ENCODE results near the gene SPTSSB. TPM values are rescaled to one million over a fixed set of nuclear protein-coding genes. Genes with fewer than 3 reads are reported as not detected.

The SPTSSB gene
- total and polyA plus RNA-seq, 7 donors, result 0.03 to 1.2 (median 0.12) TPM; not detected in 3

DNA sequence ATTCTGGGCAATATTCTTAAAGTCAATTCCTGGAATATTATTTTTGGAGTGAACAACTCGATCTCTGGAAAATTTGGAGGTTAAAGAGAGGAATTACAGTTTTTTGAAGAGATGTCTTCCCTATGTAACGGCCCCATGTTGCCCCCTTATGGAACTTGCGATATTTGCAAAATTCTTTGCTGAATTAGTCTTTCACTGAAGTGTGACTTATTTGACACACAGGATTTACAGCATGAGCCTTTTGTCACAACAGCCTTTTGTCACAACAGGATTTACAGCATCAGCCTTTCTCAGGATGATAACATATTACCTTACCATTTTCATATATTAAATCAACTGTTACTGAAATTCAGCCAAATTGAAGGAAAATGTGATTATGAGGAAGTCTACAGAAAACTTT, 37.8 kb upstream of the SPTSSB start:
- WGBS, 3 donors, result 25 to 32% (median 26%) methylated on average over 3 of the region's 3 CpGs
- ATAC-seq (no peak), DNase-seq (no peak)
- no peak overlapping the region for H3K27ac ChIP-seq
- intact Hi-C loops (cut with DNase I), result no loop called here
- H3K36me3 ChIP-seq (ENCODE audit: insufficient read depth in 1 of 2, low read depth in 1 of 2), result no peaks in the 10 kb centered on the region
- H3K27me3 ChIP-seq (ENCODE audit: insufficient read depth in 3 of 3, low read length in 2 of 3), result no peaks in the 10 kb centered on the region
- TF ChIP-seq CTCF (IDR thresholded peaks at IDR 0.05), result peak; percentile 30
- no peaks in the 10 kb centered on the region for H3K9me3 ChIP-seq
- no peaks in the 10 kb centered on the region for H3K4me1 ChIP-seq
- H3K4me3 ChIP-seq, result no peak overlapping the region

- intact Hi-C loops (cut with DNase I), result no loop called here
Measured at GRCh38 chr3:161406594-161407555, 35.6 kb upstream of the SPTSSB start.

GRCh38 chr3:161405836-161406235, 34.5 kb upstream of the SPTSSB start:
- TF ChIP-seq CTCF (IDR thresholded peaks at IDR 0.05), result no peak
- no peak overlapping the region for H3K4me3 ChIP-seq
- H3K27ac ChIP-seq, result no peak overlapping the region
- ATAC-seq, result no peak
- WGBS, 3 donors, result 87 to 91% (median 89%) methylated on average over 4 of the region's 4 CpGs
- H3K27me3 ChIP-seq (ENCODE audit: insufficient read depth in 3 of 3, low read length in 2 of 3), result no peaks in the 10 kb centered on the region
- intact Hi-C loops (cut with DNase I), result no loop called here
- no peaks in the 10 kb centered on the region for H3K36me3 ChIP-seq (ENCODE audit: insufficient read depth in 1 of 2, low read depth in 1 of 2)
- no peaks in the 10 kb centered on the region for H3K4me1 ChIP-seq
- no peak for DNase-seq
- no peaks in the 10 kb centered on the region for H3K9me3 ChIP-seq

More at GRCh38 chr3:161406594-161407555, 35.6 kb upstream of the SPTSSB start:
- Histone ChIP-seq H3K4me3 (no peak overlapping the region), H3K9me3 (no peaks in the 10 kb centered on the region), H3K36me3 (ENCODE audit: insufficient read depth in 1 of 2, low read depth in 1 of 2) (no peaks in the 10 kb centered on the region), H3K27ac (no peak overlapping the region), H3K27me3 (ENCODE audit: insufficient read depth in 3 of 3, low read length in 2 of 3) (no peaks in the 10 kb centered on the region), H3K4me1 (no peaks in the 10 kb centered on the region)
- no peak for DNase-seq
- no peak for ATAC-seq
- 12 to 40% (median 31%) methylated on average over 1 of the region's 1 CpG for WGBS, 3 donors
- TF ChIP-seq CTCF (IDR thresholded peaks at IDR 0.05), result no peak

GRCh38 chr3:161405087-161405486, 33.8 kb upstream of the SPTSSB start:
- no peak overlapping the region for H3K27ac ChIP-seq
- H3K27me3 ChIP-seq (ENCODE audit: insufficient read depth in 3 of 3, low read length in 2 of 3), result no peaks in the 10 kb centered on the region
- no peak for TF ChIP-seq CTCF (IDR thresholded peaks at IDR 0.05)
- H3K36me3 ChIP-seq (ENCODE audit: insufficient read depth in 1 of 2, low read depth in 1 of 2), result no peaks in the 10 kb centered on the region
- no peak for ATAC-seq
- WGBS, 3 donors, result 45 to 100% (median 91%) methylated on average over 1 of the region's 1 CpG
- intact Hi-C loops (cut with DNase I), result no loop called here
- no peak for DNase-seq
- no peaks in the 10 kb centered on the region for H3K4me1 ChIP-seq
- H3K9me3 ChIP-seq, result no peaks in the 10 kb centered on the region
- H3K4me3 ChIP-seq, result no peak overlapping the region
